ENCODE results near the gene PCID2.

Gene PCID2

DNA sequence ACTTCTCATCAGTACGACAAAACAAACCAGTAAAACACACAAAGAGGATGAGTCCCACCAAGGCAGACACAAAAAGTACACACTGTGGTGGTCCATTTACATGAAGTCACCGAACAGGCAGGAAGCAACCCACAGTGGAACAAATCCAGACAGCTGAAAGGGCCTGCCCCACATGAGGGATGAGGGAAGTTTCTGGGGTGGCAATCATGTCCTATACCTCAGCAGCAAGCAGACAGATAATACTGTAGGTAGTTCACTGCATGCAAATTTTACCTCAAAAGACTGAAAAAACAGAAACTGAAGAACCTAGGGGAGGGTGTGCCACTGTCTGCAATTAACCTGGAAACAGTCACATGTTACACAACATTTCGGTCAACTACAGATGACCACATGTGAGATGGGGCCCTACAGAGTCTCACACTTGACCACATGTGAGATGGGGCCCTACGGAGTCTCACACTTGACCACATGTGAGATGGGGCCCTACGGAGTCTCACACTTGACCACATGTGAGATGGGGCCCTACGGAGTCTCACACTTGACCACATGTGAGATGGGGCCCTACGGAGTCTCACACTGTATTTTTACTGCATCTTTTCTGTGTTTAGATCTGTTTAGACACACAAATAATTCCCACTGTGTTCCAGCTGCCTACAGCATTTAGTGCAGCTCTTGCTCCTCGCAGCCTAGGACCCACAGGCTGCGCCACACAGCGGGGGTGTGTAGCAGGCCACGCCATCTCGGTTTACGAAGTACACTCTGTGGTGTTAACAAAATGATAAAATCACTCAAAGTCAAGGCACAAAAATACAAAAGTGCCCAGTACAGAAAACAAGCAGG, 22.2 kb downstream of the PCID2 start:
- no peak for DNase-seq

GRCh38 chr13:113184568-113185440, 23.7 kb downstream of the PCID2 start:
- no peak for DNase-seq

DNA sequence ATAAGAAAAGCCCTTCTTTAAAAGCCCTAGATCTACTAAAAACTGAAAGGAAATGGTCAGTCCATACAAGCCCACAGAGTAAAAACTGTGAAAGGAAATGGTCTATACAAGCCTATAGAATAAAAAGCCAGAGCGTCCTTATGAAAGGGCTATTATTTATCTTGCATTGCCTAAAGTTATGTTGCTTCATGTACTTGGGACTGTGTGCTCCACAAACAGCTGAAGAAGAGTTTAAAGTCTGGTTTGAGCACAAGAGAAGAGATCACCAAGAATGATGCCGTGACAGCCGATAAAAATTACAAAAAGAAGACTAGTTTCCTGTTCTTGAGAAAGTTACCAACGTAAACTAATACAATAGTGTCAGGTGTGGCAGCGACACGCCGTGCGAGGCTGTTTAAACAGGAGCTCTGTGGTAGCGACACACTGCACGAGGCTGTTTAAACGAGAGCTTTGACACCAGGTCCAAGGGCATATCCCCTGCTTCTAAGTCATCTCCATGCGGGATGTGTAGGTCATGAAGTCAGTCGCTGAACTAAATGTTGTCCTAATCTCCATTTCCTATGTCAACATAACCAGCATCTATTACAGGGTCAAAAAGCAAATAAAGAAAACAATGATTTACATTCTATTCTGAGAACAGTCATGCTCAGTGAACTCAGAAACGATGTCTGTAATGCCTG, 24.9 kb downstream of the PCID2 start:
- no peak for DNase-seq

DNA sequence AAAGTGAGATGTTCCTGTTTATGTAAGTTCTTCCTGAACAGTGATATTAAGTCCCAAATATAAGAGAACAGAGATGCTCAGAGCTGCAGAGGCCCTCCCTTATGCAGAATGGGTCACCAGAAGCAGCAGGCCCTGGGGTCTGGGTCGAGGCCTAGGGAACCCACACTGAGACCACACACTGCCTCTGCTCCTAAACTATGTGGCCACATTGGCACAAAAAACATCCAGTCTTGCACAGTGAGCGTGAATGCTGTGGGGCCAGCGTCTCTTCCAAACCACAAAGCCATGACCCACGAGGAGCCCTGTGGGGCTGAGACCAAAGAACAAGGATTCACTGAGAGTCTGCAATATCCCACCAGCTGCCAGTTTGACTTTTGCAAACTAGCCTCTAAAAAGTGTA, 26.4 kb downstream of the PCID2 start:
- DNase-seq, result no peak

DNA sequence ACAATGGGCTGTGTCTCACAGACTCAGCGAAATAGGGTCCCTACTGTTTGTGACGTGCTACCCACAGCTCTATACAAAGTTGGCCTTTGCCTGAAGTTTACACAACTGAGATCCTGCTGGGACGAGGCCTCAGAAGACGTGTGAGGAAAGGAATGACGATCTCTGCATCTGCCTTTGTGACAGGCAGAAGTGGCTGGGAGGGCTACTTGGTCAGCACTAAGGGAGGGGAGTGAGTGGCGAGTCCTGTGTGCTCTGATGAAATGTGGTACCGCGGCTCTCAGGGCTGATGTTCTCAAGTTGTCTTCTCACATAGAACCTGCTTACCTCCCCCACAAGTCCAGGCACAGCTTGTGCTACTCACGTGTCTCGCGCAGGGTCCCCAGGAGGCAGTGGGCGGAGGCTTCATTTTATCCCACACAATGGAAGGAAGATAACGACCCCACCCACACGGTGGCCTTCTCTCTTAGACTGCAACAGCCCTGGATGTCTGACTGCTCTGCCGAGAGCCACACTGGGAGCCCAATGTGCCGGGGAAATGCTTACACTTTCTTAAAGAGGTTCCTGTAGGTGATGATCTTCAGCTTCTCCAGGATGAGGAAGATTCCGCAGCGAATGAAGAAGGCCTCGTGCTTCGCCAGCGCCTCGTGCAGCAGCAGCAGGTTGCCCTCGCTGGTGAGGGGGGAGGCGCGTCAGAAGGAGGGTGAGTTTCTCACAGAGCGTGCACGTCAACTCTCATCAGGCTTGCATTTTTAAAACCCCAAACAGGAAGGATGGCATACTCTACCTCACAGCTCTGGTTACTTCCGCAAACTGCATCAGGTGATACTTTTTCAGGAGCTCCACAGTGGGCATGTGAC, 28.9 kb downstream of the PCID2 start:
- DNase-seq, result no peak

- no peak for DNase-seq
Measured at GRCh38 chr13:113178896-113179167, 29.6 kb downstream of the PCID2 start.

GRCh38 chr13:113178070-113178895, 30.2 kb downstream of the PCID2 start:
- no peak for DNase-seq

DNA sequence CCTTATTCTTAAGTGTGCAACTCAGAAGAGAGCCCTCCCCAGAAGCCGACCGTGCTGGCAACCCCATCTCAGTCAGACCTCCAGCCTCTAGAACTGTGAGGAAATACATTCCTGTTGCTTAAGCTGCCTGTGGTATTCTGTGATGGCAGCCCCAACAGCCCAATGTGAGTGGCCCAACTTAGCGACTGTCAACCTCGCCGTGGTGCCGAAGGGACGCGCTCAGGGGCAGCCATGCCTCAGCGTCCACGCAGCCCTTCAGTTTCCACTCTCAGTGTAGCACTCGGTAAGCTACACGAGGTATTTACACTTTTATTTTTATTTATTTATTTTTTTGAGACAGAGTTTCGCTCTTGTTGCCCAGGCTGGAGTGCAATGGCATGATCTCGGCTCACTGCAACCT, 31.6 kb downstream of the PCID2 start:
- no peak for DNase-seq

DNA sequence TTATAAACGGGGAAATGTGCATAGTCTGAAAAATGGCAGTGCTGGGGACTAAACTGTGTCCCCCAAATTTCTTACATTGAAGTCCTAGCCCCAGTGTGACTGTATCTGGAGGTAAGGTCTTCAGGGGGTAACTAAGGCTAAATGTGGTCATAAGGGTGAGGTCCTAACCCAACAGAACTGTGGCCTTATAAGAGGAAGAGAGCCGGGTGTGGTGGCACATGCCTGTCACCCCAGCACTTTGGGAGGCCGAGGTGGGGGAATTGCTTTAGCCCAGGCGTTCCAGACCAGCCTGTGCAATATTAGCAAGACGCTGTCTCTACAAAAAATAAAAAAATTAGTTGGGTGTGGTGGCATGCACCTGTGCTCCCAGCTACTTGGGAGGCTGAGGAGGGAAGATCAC, 32.2 kb downstream of the PCID2 start:
- DNase-seq, result no peak

GRCh38 chr13:113172419-113172926, 36.0 kb downstream of the PCID2 start:
- no peak for DNase-seq

DNA sequence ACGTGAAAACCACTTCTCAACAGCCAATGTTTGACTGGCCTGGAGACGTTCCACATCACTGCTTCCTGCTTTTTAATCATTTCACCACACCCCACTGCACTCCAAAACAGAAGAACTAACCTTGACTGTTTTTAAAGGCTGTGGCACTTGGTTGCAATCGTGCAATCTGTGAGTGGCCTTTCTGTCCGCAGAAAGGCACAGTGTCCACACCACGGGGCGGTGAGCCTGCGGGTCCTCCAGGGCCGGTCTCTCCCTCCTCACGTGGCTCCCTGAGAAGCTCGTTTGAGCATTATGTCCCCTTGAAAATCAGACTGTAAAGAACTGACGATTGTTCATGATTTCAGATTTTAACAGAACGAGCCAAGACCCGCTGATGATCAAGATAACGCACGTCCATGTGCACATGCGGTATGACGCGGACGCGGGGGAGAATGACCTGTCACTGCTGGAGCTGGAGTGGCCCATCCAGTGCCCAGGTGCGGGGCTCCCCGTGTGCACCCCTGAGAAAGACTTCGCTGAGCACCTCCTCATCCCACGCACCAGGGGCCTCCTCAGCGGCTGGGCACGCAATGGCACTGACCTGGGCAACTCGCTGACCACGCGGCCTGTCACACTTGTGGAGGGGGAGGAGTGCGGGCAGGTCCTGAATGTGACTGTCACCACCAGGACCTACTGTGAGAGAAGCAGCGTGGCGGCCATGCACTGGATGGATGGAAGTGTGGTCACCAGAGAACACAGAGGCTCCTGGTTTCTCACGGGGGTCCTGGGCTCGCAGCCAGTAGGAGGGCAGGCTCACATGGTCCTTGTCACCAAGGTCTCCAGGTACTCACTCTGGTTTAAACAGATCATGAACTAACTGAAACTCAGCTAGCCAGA, 37.0 kb downstream of the PCID2 start:
- DNase-seq, result no peak

DNA sequence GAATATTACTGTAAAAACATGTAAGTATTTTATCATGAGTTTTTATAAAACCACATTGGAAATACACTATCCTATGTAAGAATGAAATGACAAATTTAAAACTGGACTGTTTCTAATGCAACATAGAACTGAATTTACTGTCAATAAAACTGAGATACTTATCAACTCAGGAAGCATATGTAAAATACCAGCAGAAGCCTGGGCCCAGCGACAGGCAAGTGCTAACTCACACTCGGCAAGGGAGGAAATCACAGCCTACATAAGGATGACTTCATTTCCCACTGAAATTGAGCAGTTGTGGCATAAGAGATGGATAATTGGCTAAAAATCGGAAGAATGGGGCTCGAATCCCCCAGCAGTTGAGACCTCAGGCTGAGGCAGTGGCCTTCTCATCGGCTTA, 38.0 kb downstream of the PCID2 start:
- DNase-seq, result no peak

DNA sequence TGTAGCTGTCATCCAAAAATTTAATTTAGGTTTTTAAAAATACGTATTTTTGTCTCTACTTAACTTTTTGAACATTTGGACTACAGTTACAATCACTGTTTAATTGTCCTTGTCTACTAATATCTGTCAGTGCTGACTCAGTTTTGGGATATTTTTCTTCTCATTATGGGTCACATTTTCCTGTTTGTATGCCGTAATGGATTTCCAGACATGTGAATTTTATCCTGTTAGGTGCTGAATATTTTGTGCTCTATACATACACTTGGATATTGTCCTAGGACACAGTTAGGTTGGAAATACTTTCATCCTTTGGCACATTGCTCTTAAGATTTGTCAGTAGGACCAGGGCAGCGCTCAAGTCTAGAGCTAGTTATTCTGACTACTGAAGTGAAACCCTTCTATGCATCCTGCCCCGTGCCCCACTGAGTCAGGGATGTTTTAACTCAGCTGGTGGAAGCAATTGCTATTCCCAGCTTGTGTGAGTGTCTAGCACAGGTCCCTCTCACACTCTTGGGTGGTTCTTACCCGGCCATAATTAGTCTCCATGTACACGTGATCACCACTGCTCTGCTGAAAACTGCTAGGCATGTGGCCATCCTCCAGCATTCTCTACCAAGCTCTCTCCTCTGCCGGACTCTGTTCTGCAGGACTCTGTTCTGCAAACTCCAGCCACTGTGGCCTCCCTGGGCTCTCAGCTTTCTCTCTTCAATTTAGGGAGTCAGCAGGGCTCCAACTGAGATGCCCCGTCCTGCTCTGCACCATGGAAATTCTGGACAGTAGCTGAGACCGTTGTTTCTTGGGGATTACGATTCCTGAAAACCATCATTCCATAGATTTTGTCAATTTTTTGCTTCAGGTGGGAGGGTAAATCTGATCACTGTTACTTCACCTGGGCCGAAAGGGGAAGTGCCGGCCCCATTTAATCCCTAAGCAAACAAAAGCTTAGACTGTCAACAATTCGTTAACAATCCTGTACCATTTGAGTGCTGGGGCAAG, 38.9 kb downstream of the PCID2 start:
- no peak for DNase-seq

DNA sequence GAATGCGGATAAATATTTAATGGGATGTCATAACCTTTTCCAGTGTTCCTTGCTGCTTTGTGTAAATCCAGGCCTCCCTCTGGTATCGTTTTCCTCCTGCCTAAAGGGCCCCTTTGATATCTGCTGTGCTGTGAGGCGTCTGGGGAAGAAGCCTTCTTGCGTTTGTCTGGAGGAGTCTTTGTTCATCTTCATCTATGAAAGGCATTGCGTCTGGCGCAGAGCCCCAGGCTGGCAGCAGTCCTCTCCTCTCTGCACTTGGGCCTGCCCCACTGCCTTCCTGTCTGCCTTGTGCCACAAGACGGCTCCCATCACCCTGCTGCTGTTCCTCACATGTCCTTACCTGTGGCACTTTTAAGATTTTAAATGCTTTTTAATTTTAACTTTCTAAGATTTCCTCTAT, 40.3 kb downstream of the PCID2 start:
- no peak for DNase-seq

DNA sequence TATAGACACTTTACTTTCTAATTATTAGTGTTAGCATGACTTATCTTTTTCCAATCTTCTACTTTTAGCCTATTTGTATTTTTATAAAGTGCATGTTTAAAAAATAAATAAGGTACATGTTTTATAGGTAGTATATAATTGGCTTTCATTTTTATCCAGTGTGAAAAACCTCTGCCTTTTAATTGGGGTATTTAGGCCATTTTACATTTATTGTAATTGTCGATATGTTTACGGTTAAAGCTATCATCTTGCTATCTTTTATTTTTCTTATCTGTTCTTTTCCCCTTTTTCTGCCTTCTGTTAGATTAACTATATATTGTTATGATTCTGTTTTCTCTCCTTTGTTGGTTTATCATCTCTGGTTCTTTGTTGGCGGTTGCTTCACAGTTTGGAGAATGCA, 40.9 kb downstream of the PCID2 start:
- no peak for DNase-seq

- no peak for DNase-seq
Measured at GRCh38 chr13:113167155-113167554, 41.3 kb downstream of the PCID2 start.

GRCh38 chr13:113166681-113167080, 41.8 kb downstream of the PCID2 start:
- no peak for DNase-seq

DNA sequence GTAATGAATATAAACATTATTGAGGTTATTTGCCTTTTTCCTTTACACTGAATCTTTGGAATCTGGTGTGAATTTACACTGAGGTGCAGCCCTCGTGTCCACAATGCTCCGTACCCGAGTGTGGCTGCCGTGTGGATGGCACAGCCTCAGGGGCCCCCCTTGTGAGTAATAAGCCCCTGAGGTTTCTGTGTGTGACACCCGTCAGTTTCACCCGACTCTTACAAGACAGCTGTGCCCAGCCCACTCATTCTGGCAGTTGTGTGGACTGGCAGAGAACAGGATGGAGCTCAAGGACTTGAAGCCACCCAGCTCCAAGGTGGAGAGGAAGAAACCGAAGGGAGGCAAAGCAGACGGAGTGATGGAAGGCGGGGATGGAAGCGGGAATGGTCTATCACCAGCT, 42.2 kb downstream of the PCID2 start:
- no peak for DNase-seq

- no peak for DNase-seq
Measured at GRCh38 chr13:113164492-113164891, 44.0 kb downstream of the PCID2 start.

Measured in GF-D8 (cell line).